A673 (cell line): ENCODE results near the gene CEP63.

Experiments
- EZH2 ChIP-seq: fragments of 200-600 bp; sonication (generic); IDR thresholded peaks from 2 replicates; pipeline ENCODE4 v1.6.1; 2017; ENCODE audit warnings: borderline replicate concordance, low read depth, mild to moderate bottlenecking, mixed read lengths, antibody characterized with exemption, low read length; ENCODE audit not compliant: poor library complexity, severe bottlenecking
- TF ChIP-seq, protein P1 (sequence below): fragments of 300-800, 200-600 bp; sonication (generic); conservative IDR thresholded peaks from 2 replicates; pipeline ENCODE4 v1.5.1; 2017; ENCODE audit warnings: low read depth, mild to moderate bottlenecking, antibody characterized with exemption, low read length, moderate library complexity, mixed read lengths

DNA sequence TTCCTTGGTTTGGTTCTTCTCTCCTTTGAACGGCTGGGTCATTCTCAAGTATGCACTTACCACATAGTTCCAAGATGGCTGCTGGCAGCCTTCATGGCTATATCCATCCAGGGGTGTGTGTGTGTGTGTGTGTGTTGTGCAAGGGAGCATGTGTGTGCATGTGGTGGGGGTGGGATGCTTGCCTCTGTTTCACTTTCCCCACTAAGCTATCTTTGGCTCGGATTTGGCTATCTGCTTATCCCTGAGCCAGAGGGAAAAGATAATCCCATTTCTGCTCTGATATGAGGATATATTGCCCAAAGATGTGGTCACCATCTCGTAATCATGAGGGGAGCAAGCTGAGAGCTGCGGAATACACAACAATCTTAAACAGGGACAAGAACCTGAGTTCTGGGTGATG, 26.3 kb upstream of the CEP63 start:
- TF ChIP-seq, protein P1, sequence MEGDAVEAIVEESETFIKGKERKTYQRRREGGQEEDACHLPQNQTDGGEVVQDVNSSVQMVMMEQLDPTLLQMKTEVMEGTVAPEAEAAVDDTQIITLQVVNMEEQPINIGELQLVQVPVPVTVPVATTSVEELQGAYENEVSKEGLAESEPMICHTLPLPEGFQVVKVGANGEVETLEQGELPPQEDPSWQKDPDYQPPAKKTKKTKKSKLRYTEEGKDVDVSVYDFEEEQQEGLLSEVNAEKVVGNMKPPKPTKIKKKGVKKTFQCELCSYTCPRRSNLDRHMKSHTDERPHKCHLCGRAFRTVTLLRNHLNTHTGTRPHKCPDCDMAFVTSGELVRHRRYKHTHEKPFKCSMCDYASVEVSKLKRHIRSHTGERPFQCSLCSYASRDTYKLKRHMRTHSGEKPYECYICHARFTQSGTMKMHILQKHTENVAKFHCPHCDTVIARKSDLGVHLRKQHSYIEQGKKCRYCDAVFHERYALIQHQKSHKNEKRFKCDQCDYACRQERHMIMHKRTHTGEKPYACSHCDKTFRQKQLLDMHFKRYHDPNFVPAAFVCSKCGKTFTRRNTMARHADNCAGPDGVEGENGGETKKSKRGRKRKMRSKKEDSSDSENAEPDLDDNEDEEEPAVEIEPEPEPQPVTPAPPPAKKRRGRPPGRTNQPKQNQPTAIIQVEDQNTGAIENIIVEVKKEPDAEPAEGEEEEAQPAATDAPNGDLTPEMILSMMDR: no peak
- no peak for TF ChIP-seq EZH2
